HG03558 (cell line): ENCODE data around the gene DIPK2A.
A peak's percentile ranks its signal among the peaks of the same experiment; 100 is the strongest.

Experiments used
- ATAC-seq: cut with Tn5 transposase; IDR thresholded peaks from one replicate; pipeline ENCODE4 v1.9.1; 2021; ENCODE audit warnings: moderate number of reproducible peaks; ENCODE audit not compliant: unreplicated experiment; ENCODE audit errors: extremely low read depth

Gene DIPK2A

GRCh38 chr3:143974271-143975238 lies 2.9 kb downstream of the DIPK2A start:
- ATAC-seq: no peak

DNA sequence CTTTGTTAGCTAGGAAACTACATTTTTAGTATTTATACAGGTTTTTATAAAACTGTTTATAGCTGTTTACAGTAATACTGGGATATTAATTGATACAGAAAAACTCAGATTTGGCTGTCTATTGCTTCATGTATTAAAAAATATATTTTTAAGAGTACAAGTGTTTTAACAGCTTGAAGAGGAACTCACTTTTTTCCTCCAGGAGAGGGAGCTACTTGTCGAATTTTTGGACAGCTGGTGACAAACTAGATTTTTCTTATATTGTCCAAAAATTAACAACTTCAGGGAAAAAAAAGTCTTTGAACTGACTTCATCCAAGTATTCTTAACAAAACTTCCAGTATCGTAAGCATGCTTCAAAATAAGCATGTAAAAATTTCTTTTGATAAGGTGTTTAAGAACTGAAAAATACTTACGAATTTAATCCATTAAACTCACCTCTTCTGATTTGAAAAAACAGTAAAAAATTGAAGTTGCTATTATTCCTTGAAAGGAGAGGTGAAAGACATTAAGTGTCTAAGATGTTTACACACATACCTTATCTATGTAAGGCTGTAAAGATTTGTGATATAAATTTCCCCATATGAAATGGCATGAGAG lies 4.0 kb downstream of the DIPK2A start:
- ATAC-seq: no peak

- ATAC-seq: peak; percentile 37
Observed at GRCh38 chr3:143977341-143978262, 6.0 kb downstream of the DIPK2A start.

GRCh38 chr3:143978263-143978631 lies 6.6 kb downstream of the DIPK2A start:
- ATAC-seq: no peak

DNA sequence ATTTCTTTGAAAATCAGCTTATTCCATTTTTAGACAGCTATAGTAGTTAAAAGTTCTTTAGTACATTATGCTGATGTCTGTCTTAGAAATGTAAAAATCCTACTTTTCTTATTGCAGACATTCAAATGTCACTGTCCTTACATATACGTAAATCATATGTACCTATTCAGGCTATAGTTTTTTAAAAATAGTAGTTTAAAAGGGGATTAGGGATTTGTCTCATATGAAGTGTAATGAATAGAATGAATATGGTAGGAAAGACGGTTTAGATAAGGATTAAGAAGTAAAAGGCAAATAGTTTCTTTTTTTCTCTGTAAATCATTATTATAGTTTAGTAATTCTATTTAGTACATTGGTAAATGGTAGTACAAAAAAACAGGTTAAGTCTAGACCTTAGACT lies 7.4 kb downstream of the DIPK2A start:
- no peak for ATAC-seq

DNA sequence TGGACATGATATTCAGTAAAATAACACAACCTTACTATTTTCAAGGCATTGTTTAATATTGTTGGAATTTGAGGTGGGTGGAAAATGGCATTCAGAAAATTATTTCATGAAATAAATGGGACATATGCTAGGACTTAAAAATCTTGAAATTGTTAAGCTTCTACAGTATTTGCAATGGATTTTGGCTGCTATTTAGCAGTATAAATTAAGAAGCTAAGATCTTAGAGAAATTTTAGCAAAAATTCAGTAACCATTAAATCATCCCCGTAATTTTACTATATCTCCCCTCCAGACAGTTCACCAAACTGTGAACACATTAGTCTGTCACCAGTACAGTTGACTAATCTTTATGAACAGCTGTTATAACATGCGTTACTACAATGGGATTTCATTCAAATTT lies 8.2 kb downstream of the DIPK2A start:
- ATAC-seq: no peak

GRCh38 chr3:143988306-143988705 lies 16.7 kb downstream of the DIPK2A start:
- ATAC-seq: no peak

DNA sequence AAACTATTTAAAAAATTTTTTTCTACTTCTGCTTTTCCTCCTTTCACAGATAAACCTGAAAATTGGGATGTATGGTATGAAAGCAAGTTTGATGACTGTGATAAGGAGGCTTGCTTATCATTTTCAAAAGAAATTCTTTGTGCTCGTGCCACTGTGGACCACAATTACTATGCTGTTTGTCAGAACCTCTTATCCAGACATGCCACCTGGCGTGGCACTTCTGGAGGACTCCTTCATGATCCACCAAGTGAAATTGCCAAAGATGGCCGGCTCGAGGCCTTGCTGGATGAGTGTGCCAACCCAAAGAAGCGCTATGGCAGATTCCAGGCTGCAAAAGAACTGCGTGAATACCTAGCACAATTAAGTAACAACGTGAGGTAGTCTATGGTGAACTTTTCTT lies 17.8 kb downstream of the DIPK2A start:
- ATAC-seq: no peak

DNA sequence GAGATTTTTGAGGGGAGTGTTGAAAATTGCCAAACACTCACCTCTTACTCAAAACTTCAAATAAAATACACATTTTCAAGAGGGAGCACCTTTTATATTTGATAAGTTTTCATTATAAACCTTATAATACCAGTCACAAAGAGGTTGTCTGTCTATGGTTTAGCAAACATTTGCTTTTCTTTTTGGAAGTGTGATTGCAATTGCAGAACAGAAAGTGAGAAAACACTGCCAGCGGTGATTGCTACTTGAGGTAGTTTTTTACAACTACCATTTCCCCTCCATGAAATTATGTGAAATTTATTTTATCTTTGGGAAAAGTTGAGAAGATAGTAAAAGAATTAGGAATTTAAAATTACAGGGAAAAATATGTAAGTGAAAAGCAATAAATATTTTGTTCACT lies 20.1 kb downstream of the DIPK2A start:
- no peak for ATAC-seq

GRCh38 chr3:143998266-143998665 lies 26.6 kb downstream of the DIPK2A start:
- ATAC-seq: no peak

DNA sequence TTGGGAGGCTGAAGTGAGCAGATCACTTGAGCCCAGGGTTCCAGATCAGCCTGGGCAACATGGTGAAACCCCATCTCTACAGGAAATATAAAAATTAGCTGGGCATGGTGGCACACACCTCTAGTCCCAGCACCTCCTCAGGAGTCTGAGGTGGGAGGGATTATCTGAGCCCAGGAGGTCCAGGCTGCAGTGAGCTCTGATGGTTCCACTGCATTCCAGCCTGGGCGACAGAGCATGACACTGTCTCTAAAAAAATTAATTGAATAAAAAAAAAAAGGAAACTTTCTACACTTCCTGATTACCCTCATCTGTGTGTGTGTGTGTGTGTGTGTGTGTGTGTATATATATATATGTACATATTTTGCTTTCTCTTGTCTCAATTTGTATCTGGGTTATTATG lies 31.4 kb downstream of the DIPK2A start:
- no peak for ATAC-seq

DNA sequence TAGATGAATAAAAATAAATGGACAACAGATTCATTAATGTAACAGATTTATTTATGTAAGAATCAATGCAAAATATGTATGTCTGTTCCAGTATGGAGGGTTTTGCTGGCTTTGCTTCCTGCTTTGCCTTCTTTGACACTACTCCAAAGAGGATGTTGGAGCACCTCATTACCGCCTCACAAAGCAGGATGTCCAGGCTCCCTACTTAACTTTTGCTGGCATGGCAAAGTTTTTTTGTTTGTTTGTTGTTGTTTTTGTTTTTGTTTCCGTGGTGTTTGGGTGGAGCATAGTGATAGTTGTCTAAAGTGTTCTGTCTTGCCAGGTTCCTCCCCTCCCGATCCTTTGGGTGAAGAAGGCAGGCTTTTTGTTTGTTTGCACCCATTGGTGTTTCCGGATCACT lies 38.7 kb downstream of the DIPK2A start:
- ATAC-seq: no peak

DNA sequence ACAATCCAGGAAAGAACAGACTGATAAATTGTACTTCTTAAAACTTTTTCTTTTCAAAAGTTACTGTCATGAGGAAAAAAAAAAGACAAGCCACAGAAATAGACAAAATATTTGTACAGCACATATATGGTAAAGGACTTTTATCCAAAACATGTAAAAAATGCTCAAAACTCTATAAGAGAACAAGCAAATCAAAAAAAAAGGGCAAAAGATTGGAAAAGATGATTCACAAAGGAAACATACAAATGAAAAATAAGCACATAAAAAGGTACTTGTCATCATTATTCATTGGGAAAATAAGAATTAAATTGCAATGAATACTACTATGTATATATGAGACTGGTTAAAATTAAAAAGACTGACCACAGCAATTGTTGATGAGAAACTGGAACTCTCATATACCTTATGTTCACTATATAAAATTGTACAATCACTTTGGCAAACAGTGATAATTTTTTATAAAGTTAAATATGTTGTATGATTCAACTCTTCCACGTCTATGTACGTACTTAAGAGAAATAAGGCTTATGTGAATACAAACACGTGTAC lies 39.7 kb downstream of the DIPK2A start:
- no peak for ATAC-seq

DNA sequence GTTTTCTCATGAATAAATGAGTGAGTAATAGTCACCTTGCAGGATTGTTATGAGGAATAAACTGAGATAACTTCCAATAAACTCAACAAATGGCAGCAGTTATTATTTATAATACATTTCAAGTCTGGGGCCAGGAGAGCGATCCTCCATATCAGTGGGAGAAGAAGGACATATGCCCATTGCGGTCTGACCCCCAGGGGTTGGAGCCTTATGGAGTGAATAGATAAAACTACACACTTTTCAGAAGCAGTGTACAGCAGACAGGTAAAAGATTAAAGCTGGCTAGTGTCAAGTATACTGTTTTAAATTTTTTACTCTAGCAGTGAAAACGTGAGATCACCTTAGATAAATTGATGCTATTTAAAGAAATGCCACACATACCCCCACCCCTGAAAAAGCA lies 43.5 kb downstream of the DIPK2A start:
- no peak for ATAC-seq

- no peak for ATAC-seq
Observed at GRCh38 chr3:144018776-144019175, 47.2 kb downstream of the DIPK2A start.
